ENCODE measurements around the gene IGF2BP3. TPM values are rescaled to one million over a fixed set of nuclear protein-coding genes. Genes with fewer than 3 reads are reported as not detected.

Gene IGF2BP3
- polyA plus RNA-seq, 1 donor (not counting 4 experiments of a cell fraction or from before 2014, with no cell fraction given): 22.3 TPM

- dilution Hi-C loops (cut with MboI; ENCODE audit: extremely low pct_ligation_motif_present, low sequenced_read_pairs): no loop called here
- Histone ChIP-seq H3K79me2 (ENCODE audit: control insufficient read depth, insufficient read depth, low read length) (no peaks in the 10 kb centered on the region), H3K4me2 (ENCODE audit: control insufficient read depth, extremely low read depth, insufficient read depth, low read depth, low read length) (no peak overlapping the region), H3K9ac (ENCODE audit: control insufficient read depth, extremely low read depth, insufficient read depth, low read length) (no peak overlapping the region), H4K20me1 (ENCODE audit: control insufficient read depth, extremely low read depth, insufficient read depth, low read length) (no peaks in the 10 kb centered on the region), H3K9me3 (ENCODE audit: control insufficient read depth, low read depth, low read length) (no peaks in the 10 kb centered on the region), H3K36me3 (ENCODE audit: control insufficient read depth in 2 of 2, extremely low read depth in 1 of 2, insufficient read depth in 2 of 2, low read length in 2 of 2) (peaks cover 2 to 10% of the 10 kb centered on the region in 2 experiments), H2AFZ (ENCODE audit: control insufficient read depth, low read length) (no peak overlapping the region), H3K4me1 (ENCODE audit: control insufficient read depth, extremely low read depth, insufficient read depth, low read length) (peaks cover 17% of the 10 kb centered on the region), H3K9me1 (ENCODE audit: control insufficient read depth, extremely low read depth, insufficient read depth, low read length) (no peaks in the 10 kb centered on the region), H3K27ac (ENCODE audit: control insufficient read depth, insufficient read depth, low read length) (no peak overlapping the region), H3K4me3 (ENCODE audit: control insufficient read depth in 2 of 3, extremely low read depth in 1 of 3, insufficient read depth in 2 of 3, low read depth in 1 of 3, low read length in 3 of 3) (no peak overlapping the region), H3K27me3 (ENCODE audit: control insufficient read depth, extremely low read depth, insufficient read depth, low read length) (no peaks in the 10 kb centered on the region)
- no peak for TF ChIP-seq CTCF (optimal IDR thresholded peaks at IDR 0.05 in 1 of 3, IDR thresholded peaks at IDR 0.05 in 1 of 3, conservative IDR thresholded peaks at IDR 0.05 in 1 of 3; ENCODE audit: extremely low read depth in 1 of 3, insufficient read depth in 2 of 3, low read length in 3 of 3)
- TF ChIP-seq EZH2 (IDR thresholded peaks at IDR 0.05; ENCODE audit: low read length): no peak
- DNase-seq (ENCODE audit: low read depth, low spot score) (no peak), FAIRE-seq (no peak)
These were observed 126.3 kb downstream of the IGF2BP3 start for GRCh38 chr7:23343806-23344475.

- Histone ChIP-seq H3K9me3 (ENCODE audit: control insufficient read depth, low read depth, low read length) (no peaks in the 10 kb centered on the region), H3K4me3 (ENCODE audit: control insufficient read depth in 2 of 3, extremely low read depth in 1 of 3, insufficient read depth in 2 of 3, low read depth in 1 of 3, low read length in 3 of 3) (no peak overlapping the region), H3K27me3 (ENCODE audit: control insufficient read depth, extremely low read depth, insufficient read depth, low read length) (no peaks in the 10 kb centered on the region), H3K9ac (ENCODE audit: control insufficient read depth, extremely low read depth, insufficient read depth, low read length) (no peak overlapping the region), H3K79me2 (ENCODE audit: control insufficient read depth, insufficient read depth, low read length) (no peaks in the 10 kb centered on the region), H3K27ac (ENCODE audit: control insufficient read depth, insufficient read depth, low read length) (no peak overlapping the region), H4K20me1 (ENCODE audit: control insufficient read depth, extremely low read depth, insufficient read depth, low read length) (no peaks in the 10 kb centered on the region), H3K4me2 (ENCODE audit: control insufficient read depth, extremely low read depth, insufficient read depth, low read depth, low read length) (no peak overlapping the region), H3K9me1 (ENCODE audit: control insufficient read depth, extremely low read depth, insufficient read depth, low read length) (no peaks in the 10 kb centered on the region), H2AFZ (ENCODE audit: control insufficient read depth, low read length) (no peak overlapping the region), H3K36me3 (ENCODE audit: control insufficient read depth in 2 of 2, extremely low read depth in 1 of 2, insufficient read depth in 2 of 2, low read length in 2 of 2) (peaks cover 2 to 11% of the 10 kb centered on the region in 2 experiments), H3K4me1 (ENCODE audit: control insufficient read depth, extremely low read depth, insufficient read depth, low read length) (peaks cover 13% of the 10 kb centered on the region)
- dilution Hi-C loops (cut with MboI; ENCODE audit: extremely low pct_ligation_motif_present, low sequenced_read_pairs): no loop called here
- TF ChIP-seq EZH2 (IDR thresholded peaks at IDR 0.05; ENCODE audit: low read length) (no peak), CTCF (optimal IDR thresholded peaks at IDR 0.05 in 1 of 3, IDR thresholded peaks at IDR 0.05 in 1 of 3, conservative IDR thresholded peaks at IDR 0.05 in 1 of 3; ENCODE audit: extremely low read depth in 1 of 3, insufficient read depth in 2 of 3, low read length in 3 of 3) (no peak)
- no peak for DNase-seq (ENCODE audit: low read depth, low spot score)
- FAIRE-seq: no peak
These were observed 127.2 kb downstream of the IGF2BP3 start for GRCh38 chr7:23343102-23343501.

Data from keratinocyte (primary cell).